CD4-positive, alpha-beta T cell treated with Interleukin-17A for 1 hour (primary cell): ENCODE measurements around the gene PLXNB2.
A peak's percentile ranks its signal among the peaks of the same experiment; 100 is the strongest.

Experiments used
- DNase-seq: peaks from one replicate; pipeline ENCODE4 v3.0.0-alpha.2; 2020

PLXNB2 gene

DNA sequence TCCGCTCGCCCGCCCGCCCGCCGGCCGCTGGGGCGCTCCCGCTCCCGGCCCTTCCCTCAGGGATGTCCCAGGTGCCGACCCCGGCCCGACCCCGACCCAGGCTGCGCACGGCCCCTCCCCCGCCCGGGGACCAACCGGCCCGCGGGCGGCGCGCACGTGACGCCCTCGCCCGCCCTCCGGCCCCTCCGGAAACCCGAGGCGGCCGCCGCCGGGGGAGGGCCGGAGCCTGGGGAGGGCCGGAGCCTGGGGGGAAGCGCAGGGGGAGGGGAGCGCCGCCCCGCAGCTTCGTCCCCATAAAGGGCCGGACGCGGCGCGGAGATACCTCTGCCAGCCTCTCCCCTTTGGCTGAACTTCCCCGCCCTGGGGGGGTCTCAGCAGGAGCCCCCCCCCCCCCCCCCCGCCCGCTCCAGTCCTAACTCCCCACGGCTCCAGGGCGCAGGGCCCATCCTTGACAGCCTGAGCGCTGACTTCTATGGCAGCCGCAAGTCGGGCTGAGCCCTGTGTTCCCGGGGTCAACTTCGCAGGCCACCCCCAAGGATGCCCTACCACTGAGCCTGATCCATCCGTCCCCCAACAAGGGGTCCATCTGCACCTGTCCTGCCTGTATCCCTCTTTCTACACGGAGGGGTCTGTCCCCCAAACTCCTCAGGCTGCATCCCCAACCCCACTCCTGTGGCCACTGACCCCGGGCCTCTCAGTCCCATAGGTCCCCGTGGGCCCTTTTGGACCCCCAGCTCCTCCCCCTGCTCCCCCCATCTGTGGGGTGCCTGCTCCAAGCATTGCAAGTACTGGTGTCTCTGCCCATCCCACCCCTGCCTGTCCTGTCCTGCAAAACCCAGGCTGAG, 45.6 kb downstream of the PLXNB2 start, which contains the start of gene MAPK12:
Gene MAPK12, minus strand, starts transcription at position 69 of the 845 bp plus-strand sequence. CDS start 174 bp downstream, outside the sequence.
- no peak for DNase-seq

- no peak for DNase-seq
Observed at GRCh38 chr22:50260801-50261614, 46.4 kb downstream of the PLXNB2 start.

DNA sequence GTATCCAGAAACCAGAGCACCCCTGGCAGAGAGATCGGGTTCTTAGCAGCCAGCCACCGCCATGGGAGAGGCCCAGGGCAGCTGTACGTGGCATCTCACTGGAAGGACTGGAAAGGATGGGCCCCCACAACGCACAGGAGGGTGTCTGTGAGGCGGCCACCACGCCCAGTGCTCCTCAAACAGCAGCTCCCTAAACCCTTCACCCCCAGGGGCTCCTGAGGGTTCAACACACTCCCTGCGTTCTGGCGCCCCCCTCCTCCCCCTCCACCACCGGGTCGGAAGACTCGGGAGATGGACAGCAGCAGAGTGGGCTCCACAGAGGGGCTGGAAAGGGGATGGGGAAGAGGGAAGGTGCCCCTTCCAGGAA, 47.0 kb downstream of the PLXNB2 start:
- DNase-seq, result no peak

- no peak for DNase-seq
Observed at GRCh38 chr22:50259302-50259701, 48.1 kb downstream of the PLXNB2 start.

DNA sequence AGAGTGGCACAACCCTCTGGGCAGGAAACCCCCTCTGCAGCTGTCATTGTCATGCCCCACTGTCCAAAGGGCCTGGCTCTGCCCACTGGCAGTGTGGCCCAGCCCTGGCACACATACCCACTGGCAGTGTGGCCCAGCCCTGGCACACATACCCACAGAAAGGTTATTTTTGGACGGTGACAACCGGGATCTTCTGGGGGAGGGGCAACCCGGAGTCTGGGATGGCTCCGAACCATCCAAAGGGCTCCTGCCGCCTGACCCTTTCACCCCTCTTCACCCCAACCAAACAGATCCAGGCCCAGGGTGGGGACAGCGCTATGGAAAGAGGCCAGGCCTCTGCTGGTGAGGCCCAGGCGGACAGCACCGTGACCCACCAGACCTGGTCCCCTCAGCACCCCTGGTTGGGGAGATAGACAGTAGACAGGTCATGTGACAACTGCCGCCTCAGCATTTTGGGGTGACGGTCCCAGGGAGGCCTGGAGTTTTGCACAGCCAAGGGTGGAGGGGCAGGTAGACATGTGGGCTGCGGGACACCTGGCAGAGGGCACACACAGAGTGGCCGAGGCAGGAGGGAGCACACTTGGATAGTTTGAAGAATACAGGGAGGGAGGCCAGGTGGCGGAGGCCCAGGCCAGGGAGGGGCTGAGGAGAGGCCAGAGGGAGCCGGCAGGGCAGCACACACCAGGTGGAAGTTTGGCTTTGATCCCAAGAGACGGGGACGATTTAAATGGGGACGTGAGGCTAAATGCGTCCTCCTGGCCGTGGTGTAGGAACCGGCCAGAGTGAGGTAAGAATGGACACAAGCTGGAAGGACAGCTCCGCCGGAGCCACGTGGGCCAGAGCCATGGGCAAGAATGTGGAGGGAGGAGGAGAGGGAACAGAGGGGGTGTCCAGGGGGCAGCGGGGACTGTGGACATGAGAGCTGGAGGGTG, 48.8 kb downstream of the PLXNB2 start:
- DNase-seq, result no peak

DNA sequence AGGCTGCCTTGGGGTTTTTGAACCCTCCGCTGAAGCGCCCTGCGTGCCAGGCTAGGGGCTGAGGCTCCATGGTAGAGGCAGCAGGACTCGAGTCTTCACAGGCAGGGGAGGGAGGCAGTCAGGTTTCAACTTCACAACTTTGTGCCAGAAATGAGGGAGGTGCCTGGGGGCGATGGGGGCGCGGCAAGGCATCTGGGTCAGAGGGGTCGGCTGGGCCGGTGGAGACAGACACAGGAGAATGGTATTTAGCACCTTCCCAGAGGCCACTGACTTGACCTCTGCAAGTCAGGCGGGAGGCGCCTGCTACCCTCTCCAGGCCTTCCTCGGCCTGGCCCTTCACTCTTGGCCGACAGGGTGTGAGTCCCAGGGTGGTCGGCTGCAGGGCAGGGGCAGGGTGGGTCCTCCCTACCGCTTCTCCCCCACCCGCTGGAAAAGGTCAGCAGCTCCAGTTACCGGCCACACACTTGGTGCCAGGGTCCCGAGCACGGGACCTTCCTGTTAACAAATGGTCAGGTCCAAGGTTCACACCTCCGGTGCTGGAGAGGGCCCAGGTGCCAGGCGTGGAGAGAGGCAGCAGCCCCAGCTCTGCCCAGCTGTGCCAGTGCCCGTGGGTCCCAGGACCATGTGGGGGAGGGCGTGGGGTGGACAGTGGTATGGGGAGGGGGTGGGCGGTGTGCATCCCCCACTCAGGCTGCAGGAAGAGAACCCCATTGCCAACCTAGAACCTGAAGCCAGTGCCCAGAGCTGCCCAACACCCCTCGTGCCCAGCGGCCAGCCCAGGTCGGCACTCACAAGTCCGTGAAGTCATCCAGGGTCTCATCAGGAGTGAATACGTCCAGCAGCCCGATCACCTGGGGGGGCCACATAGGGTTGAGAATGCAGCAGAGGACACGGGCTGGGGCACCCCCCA, 49.7 kb downstream of the PLXNB2 start:
- no peak for DNase-seq

GRCh38 chr22:50257041-50257440, 50.4 kb downstream of the PLXNB2 start:
- no peak for DNase-seq

GRCh38 chr22:50256258-50256862, 51.1 kb downstream of the PLXNB2 start:
- no peak for DNase-seq

DNA sequence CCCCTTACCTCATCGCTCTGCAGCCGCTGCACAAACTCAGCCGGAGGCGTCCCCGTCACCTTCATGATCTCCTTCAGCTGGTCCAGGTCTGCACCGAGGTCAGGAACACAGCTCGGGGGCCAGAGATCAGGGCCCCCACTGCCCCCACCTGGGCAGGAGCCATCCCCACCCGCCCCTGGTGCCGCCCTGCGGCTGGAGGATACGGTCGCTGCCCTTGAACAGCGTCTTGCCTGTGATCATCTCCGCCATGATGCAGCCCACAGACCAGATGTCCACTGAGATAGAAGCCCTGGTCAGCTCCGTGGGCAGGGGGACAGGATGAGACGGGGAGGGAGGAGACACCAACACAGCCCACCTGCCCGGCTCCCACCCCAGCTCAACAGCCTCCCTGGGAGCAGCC, 51.8 kb downstream of the PLXNB2 start:
- DNase-seq, result no peak

DNA sequence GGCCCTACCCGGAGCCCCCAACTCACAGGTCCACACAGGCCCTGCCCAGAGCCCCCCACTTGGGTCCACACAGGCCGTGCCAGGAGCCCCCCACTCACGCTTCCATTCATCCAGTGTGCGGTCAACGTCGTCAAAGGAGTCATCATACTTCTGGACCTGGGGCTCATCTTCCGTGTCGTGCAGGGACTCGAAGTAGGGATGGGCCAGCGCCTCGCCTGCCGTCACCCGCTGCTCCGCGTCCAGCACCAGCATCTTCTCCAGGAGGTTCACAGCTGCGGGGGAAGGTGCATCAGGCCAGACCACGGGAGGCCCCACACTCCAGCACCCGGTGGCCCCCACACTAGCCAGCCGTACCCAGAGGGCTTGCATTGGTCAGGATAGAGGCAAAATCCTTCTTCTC, 52.3 kb downstream of the PLXNB2 start:
- DNase-seq, result no peak

- no peak for DNase-seq
Observed at GRCh38 chr22:50253941-50254340, 53.5 kb downstream of the PLXNB2 start.

GRCh38 chr22:50253046-50253915, 54.2 kb downstream of the PLXNB2 start:
- DNase-seq, result no peak

GRCh38 chr22:50252082-50253045, 55.1 kb downstream of the PLXNB2 start:
- peak; percentile 78 for DNase-seq

DNA sequence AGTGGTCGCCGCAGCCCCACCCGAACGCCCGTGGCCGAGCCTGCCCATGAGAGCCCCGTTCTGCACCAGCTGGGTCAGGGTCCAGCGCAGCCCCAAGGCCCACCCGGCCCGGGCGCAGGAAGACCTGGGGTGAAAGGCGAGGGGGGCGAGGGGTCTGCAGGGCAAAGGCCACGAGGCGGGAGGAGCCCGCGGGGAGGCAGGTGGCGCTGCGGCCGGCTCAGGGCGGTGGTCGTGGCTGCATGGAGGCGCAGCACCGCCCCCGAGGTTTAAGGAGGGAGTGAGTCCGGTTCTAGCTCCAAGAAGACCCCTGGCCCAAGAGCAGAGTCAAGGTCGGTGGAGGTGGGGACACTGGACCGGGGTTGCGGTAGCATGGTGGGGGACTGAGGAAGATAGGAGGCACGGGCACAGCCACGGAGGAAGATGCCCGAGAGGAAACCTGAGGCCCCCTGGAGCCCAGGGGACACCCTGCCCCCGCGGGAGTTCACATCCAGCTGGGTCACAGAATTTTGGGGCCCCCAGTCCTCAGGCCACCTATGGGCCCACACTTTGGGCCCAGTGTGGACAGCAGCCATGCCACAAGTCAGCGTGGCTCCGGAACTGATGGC, 55.9 kb downstream of the PLXNB2 start:
- DNase-seq, result peak; percentile 26

DNA sequence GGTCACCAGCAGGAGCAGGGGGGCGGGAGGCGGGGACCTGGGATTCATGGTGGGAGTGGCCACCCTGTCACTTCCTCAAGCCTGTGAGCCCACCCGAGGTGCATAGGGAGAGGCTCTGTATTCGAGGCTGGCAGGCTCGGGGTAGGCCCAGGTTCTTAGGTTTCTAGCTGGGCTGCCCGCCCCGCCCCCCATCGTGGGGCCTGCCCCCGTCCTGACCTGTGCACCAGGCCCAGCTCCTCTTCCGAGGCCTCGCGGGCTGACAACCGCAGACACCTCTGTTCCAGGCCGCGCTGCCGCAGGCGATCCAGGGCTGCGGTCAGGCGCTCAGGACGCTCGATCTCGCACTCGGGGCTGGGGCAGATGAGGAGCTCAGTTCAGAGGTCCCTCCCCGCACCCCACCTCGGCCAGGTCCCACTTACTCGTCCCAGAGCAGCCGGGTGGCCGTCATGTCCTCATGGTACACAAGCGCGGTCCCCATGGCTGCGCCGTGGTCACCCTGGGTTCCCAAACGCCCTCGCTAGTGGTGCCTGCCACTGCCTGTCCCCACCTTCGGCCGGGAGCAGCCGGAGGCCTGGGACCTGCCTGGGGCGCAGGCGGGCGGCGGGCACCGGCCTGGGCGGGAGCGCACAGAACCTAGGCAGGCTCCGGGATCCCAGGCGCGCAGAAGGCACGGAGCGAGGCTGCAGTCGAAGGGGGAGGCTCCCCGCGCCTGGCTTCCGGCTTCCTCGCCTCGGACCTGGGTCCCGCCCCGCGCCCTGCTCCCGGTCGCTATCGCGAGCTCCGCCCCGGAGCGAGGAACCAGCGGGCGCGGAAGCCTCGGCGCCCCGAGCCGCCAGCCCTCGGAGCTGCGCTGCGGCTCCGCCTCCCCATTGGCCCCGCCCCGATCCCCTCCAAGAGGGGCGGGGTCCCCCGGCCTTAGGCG, 56.6 kb downstream of the PLXNB2 start, which contains the start of gene HDAC10:
Gene HDAC10, minus strand, starts transcription at position 711 of the 922 bp plus-strand sequence. Its CDS starts 233 bp downstream, at position 478.
- DNase-seq, result peak; percentile 83

DNA sequence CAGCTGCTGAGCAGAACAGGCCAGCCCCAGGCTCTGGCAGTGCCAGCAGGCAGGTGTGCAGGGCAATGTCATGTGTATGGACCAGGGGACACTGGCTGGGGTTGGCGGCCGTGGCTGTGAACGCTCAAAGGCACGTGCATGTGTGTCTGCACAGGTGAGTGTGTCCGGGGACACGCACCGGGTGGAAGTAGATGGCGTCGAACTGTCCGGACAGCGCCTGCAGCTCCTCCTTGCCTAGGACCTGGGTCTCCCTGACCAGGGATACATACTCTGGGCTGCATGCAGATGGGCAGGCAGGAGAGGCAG, 57.2 kb downstream of the PLXNB2 start:
- DNase-seq, result no peak
